ENCODE data around the gene CHSY3.

Gene CHSY3

GRCh38 chr5:130155345-130156011 lies 251.2 kb downstream of the CHSY3 start:
- Histone ChIP-seq H3K4me1 (ENCODE audit: control insufficient read depth, low read length) (no peaks in the 10 kb centered on the region), H3K27me3 (ENCODE audit: control insufficient read depth, low read length) (no peaks in the 10 kb centered on the region), H3K4me3 (ENCODE audit: low read length) (no peak overlapping the region), H3K36me3 (ENCODE audit: control insufficient read depth, low read length) (no peaks in the 10 kb centered on the region), H3K4me2 (ENCODE audit: low read length) (no peak overlapping the region), H4K20me1 (ENCODE audit: control insufficient read depth, insufficient read depth, low read depth, low read length) (no peaks in the 10 kb centered on the region), H3F3A (ENCODE audit: control insufficient read depth, insufficient read depth) (no peaks in the 10 kb centered on the region), H3K9me2 (replicated peaks; ENCODE audit: control insufficient read depth, low read length) (no peaks in the 10 kb centered on the region), H3K79me2 (ENCODE audit: control insufficient read depth, low read length) (no peaks in the 10 kb centered on the region), H3K9me3 (ENCODE audit: control insufficient read depth, insufficient read depth, low read length) (no peaks in the 10 kb centered on the region), H3K27ac (ENCODE audit: low read depth, low read length) (no peak overlapping the region)
- no peak for TF ChIP-seq EZH2phosphoT487 (IDR thresholded peaks at IDR 0.05; ENCODE audit: borderline replicate concordance, low read length)
- TF ChIP-seq CTCF (IDR thresholded peaks at IDR 0.05; ENCODE audit: low read depth, low read length, poor library complexity, severe bottlenecking) = no peak

GRCh38 chr5:130158036-130158435 lies 253.8 kb downstream of the CHSY3 start:
- no peaks in the 10 kb centered on the region for H3K9me2 ChIP-seq (replicated peaks; ENCODE audit: control insufficient read depth, low read length)
- no peaks in the 10 kb centered on the region for H3K79me2 ChIP-seq (ENCODE audit: control insufficient read depth, low read length)
- no peak for TF ChIP-seq CTCF (IDR thresholded peaks at IDR 0.05; ENCODE audit: low read depth, low read length, poor library complexity, severe bottlenecking)
- no peak for TF ChIP-seq EZH2phosphoT487 (IDR thresholded peaks at IDR 0.05; ENCODE audit: borderline replicate concordance, low read length)

GRCh38 chr5:130159968-130160367 lies 255.7 kb downstream of the CHSY3 start:
- no peak for TF ChIP-seq EZH2phosphoT487 (IDR thresholded peaks at IDR 0.05; ENCODE audit: borderline replicate concordance, low read length)
- TF ChIP-seq CTCF (IDR thresholded peaks at IDR 0.05; ENCODE audit: low read depth, low read length, poor library complexity, severe bottlenecking) = no peak
- Histone ChIP-seq H3K4me1 (ENCODE audit: control insufficient read depth, low read length) (no peaks in the 10 kb centered on the region), H4K20me1 (ENCODE audit: control insufficient read depth, insufficient read depth, low read depth, low read length) (no peaks in the 10 kb centered on the region), H3K9me3 (ENCODE audit: control insufficient read depth, insufficient read depth, low read length) (no peaks in the 10 kb centered on the region), H3K27ac (ENCODE audit: low read depth, low read length) (no peak overlapping the region), H3K4me3 (ENCODE audit: low read length) (no peak overlapping the region), H3K36me3 (ENCODE audit: control insufficient read depth, low read length) (no peaks in the 10 kb centered on the region), H3K4me2 (ENCODE audit: low read length) (no peak overlapping the region), H3K9me2 (replicated peaks; ENCODE audit: control insufficient read depth, low read length) (no peaks in the 10 kb centered on the region), H3K27me3 (ENCODE audit: control insufficient read depth, low read length) (no peaks in the 10 kb centered on the region), H3K79me2 (ENCODE audit: control insufficient read depth, low read length) (no peaks in the 10 kb centered on the region), H3F3A (ENCODE audit: control insufficient read depth, insufficient read depth) (no peaks in the 10 kb centered on the region)

More at GRCh38 chr5:130158036-130158435, 253.8 kb downstream of the CHSY3 start:
- Histone ChIP-seq H3K27me3 (ENCODE audit: control insufficient read depth, low read length) (no peaks in the 10 kb centered on the region), H3K27ac (ENCODE audit: low read depth, low read length) (no peak overlapping the region), H3K4me3 (ENCODE audit: low read length) (no peak overlapping the region), H3K36me3 (ENCODE audit: control insufficient read depth, low read length) (no peaks in the 10 kb centered on the region), H3K9me3 (ENCODE audit: control insufficient read depth, insufficient read depth, low read length) (no peaks in the 10 kb centered on the region), H3F3A (ENCODE audit: control insufficient read depth, insufficient read depth) (no peaks in the 10 kb centered on the region), H3K4me1 (ENCODE audit: control insufficient read depth, low read length) (no peaks in the 10 kb centered on the region), H3K4me2 (ENCODE audit: low read length) (no peak overlapping the region), H4K20me1 (ENCODE audit: control insufficient read depth, insufficient read depth, low read depth, low read length) (no peaks in the 10 kb centered on the region)
